Fibroblast of skin of back (primary cell): Measurements from ENCODE around the gene NEK4.
"Not testable (repeated sequence)": the region's sequence is repeated elsewhere in the genome, so short reads cannot be mapped to it uniquely, and the experiment has no call there.

ENCODE experiments used
- DNase-seq: peaks from one replicate; pipeline ENCODE4 v3.0.0-alpha.2; 2013

The NEK4 gene

DNA sequence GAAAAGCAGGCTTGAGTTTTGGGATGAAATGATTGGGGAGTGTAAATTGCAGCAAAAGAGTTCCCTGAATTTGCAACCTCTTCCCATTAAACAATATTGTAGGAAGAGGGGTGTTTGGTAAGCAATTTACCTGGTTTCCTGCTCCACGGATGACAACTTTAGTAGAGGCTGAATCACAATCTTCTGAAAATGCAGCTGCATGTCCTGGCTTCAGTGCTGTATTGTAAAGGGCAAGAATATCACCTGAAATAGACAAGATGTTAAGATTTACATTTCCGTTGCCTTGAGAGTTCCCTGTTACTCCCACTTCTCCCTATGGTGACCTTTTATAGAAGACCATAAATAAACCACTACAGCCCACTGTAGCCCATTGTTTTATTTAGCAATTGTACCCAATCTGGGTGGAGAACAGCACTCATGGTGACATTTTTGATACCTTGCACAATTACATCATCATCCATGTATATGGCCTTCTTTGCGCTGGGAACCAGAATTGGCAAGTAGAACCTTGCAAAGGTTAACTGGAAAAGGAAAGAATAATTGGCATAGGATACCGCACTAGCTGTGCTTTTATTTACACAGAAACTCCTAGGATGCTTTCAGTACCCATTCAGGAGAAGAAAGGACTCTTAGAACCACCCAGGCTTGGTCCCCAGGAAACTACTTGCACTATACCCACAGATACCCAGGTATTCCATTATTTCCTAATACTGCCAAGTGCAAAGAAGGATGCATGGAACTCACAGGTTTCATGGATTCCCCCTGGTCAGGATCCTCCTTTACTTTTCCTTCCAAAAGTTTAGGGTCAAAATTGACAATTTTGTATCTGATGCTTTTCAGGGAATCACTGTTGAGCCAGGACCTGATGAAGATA lies 74.7 kb downstream of the NEK4 start:
- DNase-seq, result no peak

DNA sequence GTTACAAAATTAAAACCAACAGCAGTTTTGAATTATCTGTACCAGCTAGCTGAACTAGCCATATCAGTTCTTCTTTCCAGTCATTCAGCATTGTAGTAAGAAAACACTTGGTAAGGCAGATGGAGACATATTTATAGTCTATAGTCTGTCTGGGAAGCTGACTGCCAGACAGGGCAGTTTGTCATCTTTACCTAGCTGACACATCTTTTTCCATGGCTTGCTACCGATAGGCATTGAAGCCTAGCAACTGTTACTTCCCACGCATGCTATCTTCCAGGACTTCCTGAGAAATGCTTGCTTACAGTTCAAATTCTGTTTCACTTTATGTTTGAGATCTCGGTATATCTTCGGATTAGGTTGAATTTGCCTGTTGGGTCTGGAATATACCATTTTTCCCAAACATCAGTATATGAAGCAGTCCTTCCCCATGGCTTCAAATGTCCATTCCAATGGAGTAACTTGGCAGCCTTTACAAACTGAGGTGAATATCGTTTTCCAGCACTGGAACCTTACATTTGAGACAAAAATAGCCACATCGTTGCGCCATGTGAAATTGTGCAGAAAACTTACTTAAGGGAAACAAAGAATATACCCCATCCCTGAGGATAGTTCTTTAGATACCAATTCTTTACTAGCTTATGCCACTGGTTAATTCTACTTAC lies 76.1 kb downstream of the NEK4 start:
- DNase-seq, result no peak

DNA sequence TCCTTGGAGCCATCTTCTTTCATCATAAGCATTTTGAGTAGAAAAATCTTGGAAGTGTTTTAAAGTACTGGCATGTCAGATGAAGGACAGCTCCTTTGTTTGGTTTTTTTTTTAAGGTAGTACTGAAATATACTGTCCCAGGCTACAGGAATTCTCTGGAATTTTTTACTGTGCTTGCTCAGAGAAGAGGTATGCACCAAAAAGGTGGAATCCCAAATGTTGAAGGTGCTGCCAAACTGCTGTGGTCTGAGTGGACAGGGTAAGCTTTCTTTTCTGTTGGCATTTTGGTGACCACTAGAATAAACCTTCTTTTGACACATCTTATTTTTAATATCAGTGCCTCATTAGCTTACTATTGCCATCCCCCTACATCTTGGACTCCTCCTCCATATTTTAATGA lies 77.7 kb downstream of the NEK4 start:
- DNase-seq, result no peak

DNA sequence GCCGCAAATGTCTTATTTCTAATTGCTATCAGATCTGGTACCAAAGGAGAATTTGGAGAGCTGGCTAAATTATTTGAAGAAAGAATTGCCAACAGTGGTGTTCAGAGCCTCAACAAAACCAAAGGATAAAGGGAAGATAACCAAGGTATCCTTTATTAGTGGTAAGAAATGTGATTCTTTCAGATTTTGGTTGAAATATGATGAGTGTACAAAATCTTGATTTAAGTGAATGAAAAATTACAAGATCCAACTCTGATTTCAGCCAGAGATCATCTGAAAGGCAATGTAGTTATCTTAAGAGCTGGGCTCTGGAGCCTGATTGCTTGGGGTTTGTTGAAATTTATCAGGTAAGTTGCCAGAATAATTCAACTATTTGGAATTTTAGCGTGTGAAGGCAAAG lies 80.2 kb downstream of the NEK4 start:
- no peak for DNase-seq

DNA sequence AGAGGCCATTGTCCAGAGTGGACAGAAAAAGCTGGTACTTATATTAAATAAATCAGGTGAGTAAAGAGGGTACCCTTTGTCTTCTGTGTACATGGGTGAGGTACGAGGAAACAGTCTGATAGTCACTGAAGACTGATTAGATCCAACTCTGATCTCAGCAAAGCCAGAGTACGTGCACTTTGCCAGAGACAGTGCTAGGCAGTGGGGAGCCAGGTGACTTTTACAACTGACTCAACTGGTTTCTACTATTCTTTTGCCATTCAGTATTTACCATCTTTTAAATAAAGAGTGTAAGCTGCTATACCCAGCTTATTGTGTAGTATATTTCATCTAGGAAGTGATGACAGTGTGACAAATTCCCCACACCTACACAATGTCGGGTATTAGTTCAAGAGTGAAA lies 81.6 kb downstream of the NEK4 start:
- no peak for DNase-seq

DNA sequence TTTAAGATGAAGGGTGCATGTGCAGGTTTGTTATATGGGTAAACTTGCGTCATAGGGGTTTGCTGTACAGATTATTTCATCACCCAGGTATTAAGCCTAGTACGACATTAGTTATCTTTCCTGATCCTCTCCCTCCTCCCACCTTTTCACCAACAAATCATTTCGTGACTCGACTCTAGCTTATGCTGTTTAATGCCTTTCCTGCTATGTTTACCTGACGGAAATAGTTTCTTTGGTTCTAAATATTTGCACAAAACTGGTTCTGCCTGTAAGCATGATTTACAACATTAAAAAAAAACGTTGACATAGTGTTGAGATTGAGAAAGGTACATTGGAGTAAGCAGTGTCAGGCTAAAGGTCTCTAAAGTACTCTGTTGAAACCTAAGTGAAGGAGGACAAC lies 82.5 kb downstream of the NEK4 start:
- DNase-seq, result no peak

DNA sequence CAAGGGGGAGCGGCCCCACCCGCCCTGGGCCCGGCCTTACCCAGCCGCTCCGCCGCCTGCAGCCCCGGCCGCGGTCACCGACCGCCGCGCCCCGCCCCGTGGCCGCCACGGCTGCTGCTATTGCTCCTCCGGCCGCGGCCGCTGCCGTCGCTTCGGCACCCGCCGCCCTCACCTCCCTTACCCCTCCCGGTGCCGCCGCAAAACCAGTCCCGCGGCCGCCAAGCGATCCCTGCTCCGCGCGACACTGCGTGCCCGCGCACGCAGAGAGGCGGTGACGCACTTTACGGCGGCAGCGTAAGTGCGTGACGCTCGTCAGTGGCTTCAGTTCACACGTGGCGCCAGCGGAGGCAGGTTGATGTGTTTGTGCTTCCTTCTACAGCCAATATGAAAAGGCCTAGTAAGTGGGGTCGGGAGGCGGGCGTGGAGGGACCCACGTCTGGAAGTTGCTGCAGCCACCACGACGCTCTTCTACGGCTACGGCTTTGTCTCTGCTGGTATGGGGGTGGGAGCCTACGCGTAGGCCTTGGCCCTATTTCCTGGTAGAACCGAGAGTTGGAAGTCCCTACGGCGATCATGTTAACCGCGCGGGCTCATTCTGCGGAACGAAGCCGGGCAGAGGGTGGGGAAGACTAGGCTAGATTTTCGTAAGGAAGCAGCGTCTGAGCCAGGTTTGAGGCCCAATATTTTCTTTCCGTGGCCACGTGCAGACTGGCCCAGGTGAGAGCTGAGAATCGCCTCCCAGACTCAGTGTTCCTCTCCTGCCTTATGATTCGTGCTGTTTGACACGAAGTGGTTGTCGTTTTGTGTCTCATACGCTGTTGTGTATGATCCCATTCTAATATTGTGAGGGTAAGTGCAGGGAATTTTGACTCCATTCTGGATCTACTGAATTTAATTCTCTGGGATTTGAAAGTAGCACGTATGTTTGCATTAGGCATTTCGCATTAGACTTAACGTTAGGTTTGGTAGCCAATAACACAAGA lies 84.7 kb downstream of the NEK4 start, which contains the start of the genes GNL3 and PBRM1:
Gene GNL3 (plus strand): TSS at position 324 of the 983 bp plus-strand sequence. CDS start 61 bp downstream, at position 385.
Gene PBRM1 (minus strand): TSS at position 205 of the 983 bp plus-strand sequence.
- DNase-seq, result peak; percentile 96

DNA sequence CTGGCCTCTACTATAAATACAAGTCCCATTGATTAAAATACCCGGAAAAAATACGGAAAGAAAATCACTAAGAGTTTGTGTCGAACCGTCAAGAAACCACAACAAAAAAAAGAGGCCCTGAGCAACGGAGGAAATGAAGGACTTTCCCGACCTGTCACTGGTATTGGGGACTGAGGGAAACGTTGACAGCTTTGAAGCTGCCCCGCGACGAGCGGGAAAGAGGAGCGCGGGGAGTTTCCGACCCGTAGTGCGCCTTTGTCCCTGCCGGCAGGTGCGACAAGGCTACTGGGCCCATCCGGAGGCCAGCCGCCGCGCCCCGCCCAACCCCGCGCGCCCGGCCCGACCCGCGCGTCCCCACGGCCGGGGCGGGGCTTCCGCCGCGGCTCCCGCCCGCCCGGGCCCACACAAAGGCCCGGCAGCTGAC lies 85.4 kb downstream of the NEK4 start:
- peak; percentile 78 for DNase-seq

DNA sequence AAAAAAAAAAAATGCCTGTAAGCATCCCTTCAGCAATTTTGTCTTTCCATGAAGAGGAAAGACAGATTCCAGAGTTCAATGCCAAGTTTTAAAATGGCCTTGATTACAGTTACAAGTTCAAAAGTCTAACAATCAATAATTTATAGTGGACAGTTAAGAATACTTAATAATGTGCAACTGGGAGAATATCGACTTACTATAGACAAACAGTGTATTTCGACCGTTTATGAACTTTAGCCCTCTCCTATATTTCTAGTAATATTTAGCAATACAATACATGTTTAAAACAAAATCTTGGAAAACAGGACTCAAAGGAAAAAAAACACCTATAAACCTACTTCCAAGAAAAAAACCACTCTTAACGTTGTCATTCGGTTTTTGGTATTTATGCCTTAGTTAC lies 86.6 kb downstream of the NEK4 start:
- no peak for DNase-seq

DNA sequence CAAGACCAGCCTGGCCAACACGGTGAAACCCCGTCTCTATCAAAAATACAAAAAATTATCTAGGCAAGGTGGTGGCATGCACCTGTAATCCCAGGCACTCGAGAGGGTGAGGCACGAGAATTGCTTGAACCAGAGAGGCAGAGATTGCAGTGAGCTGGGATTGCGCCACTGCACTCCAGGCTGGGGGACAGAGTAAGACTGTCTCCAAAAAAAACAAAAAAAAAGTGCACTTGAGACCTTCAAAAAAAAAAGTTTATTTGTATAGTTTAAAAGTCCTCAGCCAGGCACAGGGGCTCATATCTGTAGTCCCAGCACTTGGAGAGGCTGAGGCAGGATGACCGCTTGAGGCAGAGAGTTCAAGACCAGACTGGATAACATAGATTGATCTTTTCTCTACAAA lies 87.1 kb downstream of the NEK4 start:
- DNase-seq, result no peak

DNA sequence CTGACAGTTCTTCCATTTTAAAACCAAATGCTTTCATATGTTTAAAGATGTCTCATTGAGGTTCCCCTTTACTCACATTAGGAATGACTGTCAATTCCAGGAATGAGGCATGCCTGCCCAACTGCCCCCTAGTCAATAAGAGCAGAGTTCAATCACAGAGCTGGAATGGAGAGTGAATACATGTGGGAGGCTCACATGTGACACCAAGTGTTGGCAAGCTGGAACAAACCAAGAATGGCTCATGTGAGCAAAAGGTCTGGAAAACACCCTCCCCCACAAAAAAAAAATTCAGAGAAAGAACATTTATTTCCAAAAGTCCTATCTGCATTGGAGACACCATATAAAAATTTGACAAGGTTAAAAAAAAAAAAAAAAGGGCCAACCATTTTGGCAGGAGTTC lies 88.7 kb downstream of the NEK4 start:
- DNase-seq, result peak; percentile 79

DNA sequence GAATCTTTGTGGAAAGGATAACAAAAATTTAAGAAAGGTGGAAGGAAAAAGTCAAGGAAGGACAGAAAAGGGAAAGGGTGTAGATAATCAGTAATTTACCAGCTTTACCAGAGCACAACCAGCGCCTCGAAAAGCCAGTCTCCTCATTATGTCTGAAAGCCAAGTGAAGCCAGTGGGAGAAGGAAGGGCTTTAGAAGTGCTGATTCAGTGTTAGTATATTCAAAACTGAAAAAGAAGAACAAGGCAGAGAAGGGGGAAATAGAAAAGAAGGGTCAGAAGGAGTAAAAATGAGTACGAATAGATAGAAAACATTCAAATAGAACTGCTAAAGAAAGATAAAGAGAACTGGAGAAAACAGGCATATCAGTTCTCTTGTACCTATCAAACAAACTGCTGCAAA lies 89.1 kb downstream of the NEK4 start:
- DNase-seq, result no peak

DNA sequence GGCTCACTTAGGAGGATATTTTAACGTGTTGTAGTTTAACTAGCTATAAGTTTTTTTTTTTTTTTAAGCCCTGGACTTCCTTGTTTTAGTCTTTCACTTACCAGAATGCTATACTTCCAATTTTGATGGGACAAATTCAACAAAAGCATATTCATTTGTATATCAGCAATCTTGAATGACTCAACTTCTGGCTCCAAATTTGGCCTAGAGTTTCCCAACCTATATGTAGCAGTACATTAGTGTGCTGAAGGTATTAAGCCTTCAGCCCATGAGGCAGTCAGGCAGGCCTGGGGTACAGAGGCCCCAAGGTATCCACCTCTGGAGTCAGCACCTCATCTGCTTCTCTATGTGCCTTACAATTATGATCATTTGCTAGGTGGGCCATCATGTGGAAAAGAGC lies 90.9 kb downstream of the NEK4 start:
- DNase-seq, result no peak

DNA sequence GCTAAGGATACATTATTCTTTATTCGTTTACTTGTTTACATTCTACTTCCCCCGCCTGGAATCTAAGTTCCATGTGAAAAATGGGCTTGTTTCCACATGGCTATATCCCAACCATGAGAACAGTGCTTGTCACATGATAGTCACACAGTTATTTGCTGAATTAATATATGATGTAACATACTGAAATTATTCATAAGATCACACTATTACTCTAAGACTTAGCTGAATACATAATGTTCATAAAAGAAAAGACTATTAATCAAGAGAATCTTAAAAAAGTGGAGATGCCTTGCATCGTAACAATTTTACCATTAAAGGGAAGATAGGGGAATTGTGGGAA lies 91.6 kb downstream of the NEK4 start:
- DNase-seq, result peak; percentile 25

DNA sequence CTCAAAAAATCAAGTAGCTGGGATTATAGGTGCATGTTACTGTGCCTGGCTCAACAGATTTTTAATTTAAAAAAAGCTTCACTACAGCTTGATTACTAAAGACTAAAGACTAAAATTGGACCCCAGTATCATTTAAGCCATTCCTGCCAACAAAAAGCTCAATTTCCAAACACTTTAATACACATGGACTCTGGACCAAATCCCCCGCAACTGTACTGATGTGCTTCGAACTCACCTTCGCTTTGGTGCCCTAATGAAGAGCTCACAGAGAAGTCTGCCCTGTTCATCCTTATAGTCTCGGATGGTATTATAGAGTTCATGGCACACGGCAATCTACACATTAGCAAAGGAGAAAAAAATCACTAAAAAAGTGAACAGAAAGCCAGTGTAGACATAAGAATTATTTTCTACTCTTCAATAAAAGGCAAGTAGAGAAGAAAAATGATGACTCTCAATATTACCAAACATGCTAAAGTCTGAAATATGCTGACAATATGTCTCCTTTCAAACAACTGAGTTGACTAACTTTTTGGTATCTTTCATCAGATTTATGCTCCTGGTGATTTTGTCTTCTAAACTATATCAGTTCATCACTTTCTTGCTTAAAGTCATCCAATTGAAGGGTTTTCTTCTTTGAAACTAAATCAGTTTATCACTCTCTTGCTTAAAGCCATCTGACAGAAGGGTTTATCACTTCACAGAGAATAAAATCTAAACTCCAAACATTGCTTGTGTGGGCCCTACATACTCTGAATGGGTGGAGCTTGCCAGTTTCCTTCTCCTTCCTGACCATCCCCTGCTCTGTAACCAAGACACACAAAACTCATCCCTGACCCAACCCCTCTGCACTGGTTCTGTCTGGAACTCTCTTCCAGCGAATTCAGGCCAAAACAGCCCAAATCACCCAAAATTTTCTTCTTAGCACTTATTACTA lies 92.2 kb downstream of the NEK4 start:
- DNase-seq, result no peak

DNA sequence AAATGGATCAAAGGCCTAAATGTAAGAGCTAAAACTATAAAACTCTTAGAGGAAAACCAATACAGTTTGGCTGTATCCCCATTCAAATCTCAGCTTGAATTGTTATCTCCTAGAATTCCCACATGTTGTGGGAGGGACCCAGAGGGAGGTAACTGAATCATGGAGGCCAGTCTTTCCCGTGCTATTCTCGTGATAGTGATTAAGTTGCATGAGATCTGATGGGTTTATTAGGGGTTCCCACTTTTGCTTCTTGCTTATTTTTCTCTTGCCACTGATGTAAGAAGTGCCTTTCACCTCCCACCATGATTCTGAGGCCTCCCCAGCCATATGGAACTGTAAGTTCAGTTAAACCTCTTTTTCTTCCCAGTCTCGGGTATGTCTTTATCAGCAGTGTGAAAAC lies 94.5 kb downstream of the NEK4 start:
- not testable (repeated sequence) for DNase-seq

DNA sequence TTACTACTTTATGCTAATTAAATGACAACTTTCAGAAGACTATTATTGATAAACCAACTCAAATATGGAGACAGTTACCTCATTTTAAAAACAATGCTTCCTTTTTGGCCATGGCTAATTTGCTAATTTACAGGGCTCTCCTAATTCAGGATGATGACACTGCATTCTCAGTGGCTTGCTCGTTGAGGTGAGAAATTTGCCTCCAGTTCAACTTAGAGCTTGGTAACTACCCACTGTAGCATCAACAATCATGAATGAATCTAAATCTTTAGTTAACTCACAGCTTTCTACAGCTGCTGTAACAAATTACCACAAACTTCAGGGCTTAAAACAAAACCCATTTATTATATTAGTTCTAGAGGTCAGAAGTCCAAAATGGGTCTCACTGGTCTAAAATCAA lies 99.1 kb downstream of the NEK4 start:
- no peak for DNase-seq

DNA sequence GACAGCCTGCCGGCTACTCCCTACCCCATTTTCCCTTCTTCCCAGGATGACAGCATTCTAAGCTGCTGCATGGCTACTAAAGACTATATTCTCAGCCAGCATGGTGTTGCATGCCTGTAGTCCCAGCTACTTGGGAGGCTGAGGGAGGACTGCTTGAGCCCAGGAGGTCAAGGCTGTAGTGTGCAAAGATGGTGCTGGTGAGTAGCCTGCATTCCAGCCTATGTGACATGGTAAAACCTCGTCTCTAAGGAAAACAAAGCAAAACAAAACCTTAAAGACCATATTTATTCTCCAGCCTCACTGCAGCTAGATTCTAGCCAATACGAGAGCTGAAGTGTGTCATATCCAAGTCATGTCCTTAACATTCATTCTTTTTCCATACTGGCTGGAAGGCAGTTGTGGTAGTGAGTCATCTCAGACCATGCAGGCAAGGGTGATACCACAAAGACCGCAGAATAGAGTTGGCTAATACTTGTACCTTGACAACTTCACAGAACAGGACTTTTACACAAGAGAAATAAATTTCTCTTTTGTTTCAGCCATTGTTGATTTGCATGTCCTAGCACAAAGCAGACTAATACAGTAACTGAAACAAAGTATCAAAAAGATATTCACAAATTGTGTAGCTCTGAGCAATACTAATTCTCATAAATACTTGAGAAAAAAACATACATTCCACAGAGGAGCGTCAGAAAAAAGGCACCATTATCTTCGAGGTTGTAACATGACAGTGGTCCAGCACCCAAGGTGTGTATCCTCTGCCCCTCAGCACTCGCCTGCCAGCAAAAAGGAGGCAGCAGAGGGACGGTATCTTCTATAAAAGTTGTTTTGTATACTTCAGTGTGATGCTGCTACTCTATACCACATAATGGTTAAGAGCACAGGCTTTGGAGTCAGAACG lies 99.9 kb downstream of the NEK4 start:
- peak; percentile 100 for DNase-seq

DNA sequence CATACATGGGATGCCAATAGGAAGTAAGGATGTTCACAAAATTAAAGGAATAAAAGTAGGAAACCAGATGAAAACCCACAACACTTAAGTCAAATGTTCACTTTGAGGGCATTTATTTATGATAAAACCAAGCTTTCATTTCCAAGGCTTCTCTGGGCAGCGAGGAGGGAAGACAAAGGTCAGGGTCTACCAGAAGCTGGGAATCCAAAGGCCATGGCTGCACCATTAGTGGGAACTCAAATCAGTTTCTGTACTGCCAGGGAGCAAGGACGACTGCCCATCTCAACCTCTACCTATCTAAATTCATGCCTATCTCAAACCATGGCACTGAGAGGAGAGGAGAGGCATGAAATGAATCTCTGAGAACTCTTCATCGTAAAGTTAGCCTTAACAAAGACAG lies 107.6 kb downstream of the NEK4 start:
- no peak for DNase-seq

DNA sequence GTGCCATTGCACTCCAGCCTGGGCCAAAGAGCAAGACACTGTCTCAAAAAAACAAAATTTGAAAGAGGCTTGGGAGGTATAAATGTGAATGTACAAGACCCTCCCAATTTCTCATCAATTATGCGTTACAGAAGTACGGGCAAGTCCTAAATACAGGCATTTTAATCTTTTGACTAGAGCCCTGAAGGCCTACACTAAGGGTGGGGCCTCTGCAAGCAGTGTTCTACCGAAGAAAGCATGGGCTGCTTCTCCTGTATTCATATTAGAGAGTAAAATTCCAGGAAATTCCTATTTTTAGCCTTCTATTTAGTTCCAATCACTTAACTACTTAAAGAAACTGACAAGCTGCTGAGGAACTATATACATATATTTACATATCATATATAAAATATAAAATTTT lies 110.7 kb downstream of the NEK4 start:
- DNase-seq, result no peak
